Measurements from ENCODE around the gene ARHGAP24. TPM values are rescaled to one million over a fixed set of nuclear protein-coding genes. Genes with fewer than 3 reads are reported as not detected.
"Not testable (repeated sequence)": the region's sequence is repeated elsewhere in the genome, so short reads cannot be mapped to it uniquely, and the experiment has no call there.

The ARHGAP24 gene
- total RNA-seq, 2 experiments from 2014 or later = not detected

DNA sequence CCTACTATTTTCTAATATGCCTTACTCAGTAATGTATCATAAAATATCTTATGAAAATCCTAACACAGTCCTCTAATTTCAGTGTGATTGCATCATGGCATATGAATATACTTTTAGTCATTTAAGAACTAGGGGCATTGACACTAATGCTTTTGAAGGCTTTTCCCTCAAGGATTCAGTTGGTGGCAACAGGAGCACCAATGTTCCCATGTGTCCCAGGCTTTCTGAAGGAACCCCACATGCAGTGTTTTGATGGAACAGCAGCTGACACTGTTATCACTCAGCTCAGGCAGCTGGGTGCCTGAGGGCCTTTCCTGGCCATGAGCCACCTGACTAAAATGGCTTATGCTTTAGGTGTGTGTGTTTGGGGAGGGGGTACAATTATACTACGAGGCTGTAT is 348.3 kb downstream of the ARHGAP24 start:
- H3K27me3 Mint-ChIP-seq = no peaks in the 10 kb centered on the region
- H3K27ac Mint-ChIP-seq = no peak overlapping the region
- no peak for DNase-seq
- POLR2A ChIA-PET = no interaction called here
- no peaks in the 10 kb centered on the region for H3K36me3 Mint-ChIP-seq
- intact Hi-C loops (cut with micrococcal nuclease) = no loop called here
- peaks cover 3% of the 10 kb centered on the region for H3K9me3 Mint-ChIP-seq
- CTCF ChIA-PET = no interaction called here
- no peaks in the 10 kb centered on the region for H3K4me1 Mint-ChIP-seq (ENCODE audit: low read depth)
- no peak overlapping the region for H3K4me3 Mint-ChIP-seq

DNA sequence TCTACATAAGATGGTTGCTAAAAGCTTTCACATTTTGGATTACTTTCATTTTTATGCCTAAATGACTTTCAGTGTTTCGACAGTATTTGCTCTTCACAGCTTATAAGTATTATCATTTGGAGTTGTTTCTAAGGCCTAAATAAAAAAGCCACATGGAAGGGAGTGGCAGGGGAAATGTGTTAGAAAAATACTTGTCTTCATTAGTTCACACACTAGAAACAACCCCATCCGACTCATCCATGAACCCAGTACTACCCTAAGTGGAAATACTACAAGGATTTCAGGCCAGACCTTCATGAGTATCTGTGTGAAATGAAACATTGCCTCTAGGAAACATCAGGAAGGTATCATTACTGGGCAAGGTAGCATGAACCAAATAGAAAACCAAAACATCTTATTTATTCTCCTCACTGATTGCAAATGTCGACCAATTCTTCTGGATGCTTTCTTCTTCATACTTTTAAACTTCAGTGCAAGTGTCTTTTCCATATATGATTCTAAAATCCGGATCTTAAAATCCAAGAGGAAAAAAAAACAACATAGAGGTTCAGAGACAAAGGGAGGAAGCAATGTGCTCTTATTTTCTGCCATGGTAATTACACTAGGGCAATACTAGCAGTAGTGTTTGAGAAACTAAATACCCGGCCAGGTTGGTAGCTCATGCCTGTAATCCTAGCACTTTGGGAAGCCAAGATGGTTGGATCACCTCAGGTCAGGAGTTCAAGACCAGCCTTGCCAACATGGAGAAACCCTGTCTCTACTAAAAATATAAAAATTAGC is 349.4 kb downstream of the ARHGAP24 start:
- Mint-ChIP-seq H3K36me3 (no peaks in the 10 kb centered on the region), H3K9me3 (peaks cover 3% of the 10 kb centered on the region), H3K27ac (no peak overlapping the region), H3K27me3 (no peaks in the 10 kb centered on the region), H3K4me3 (no peak overlapping the region), H3K4me1 (ENCODE audit: low read depth) (no peaks in the 10 kb centered on the region)
- POLR2A ChIA-PET = no interaction called here
- intact Hi-C loops (cut with micrococcal nuclease) = no loop called here
- CTCF ChIA-PET = no interaction called here
- no peak for DNase-seq

DNA sequence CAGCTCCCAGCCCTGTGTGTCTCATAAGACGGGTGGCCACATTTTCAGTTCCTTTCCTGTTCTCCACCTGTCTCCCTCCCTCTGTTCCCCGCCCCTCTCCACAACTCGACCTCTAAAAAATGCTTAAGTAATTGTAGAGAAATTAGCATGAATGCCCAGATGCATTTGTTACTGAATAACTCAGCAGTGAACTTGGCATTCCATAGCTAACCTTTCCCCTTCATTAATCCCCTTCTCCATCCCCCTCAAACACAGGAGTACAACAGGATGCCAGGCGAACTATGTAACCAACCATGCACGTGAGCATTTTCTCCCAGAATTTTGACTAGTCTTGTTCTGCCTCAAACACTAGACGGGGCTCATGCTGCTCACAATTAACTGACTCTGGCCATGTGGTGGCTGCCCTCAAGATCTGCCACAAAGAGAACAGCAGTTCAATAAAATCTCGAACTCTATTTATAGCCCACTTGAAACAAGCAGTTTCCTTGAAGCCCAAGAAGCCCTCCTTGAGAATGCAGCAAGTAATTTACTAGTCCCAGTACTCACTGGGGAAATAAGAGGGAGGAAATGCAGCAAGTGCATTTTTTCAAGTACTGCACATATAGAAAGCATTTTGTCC is 351.2 kb downstream of the ARHGAP24 start:
- no peaks in the 10 kb centered on the region for H3K9me3 Mint-ChIP-seq

DNA sequence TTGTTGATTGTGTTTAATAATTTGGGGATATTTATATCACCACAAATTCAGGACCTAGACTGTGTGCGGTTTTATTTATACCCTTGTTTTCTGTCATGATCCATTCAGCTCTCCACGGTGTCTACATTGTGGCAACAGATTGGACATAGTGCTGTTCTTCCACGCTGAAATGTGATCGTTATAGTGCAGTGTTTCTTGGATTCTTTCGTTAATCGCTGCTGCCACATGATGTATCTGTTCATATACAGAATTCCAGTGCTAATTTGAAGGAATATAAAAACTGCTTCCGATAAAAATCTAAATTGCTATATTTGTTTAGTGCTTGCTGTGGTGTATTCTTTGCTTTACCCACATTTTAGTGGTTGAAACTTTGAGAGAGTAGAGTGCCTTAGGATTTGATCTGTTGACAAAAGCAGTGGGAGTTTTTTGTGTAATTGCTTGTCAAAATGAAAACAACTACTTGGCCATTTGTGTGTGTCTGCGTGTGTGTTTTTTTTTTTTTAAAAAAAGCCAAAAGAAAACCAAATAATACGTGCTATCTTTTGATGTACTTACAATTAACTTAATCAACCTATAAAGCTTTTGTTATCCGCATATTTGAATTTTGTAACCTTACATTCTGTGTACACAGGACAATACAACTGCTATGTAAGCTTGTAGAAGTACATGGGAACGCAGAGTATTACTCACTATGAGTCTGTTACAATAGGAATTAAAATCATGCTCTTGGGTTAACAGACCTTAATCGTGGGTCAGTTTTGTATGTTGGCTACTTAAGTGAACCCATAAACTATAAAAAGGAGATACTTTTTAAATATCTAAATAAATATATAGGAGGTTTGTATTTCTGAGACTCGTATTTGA is 353.3 kb downstream of the ARHGAP24 start:
- no peaks in the 10 kb centered on the region for H3K9me3 Mint-ChIP-seq
- intact Hi-C loops (cut with micrococcal nuclease) = no loop called here
- DNase-seq = no peak
- H3K36me3 Mint-ChIP-seq = no peaks in the 10 kb centered on the region
- no peaks in the 10 kb centered on the region for H3K4me1 Mint-ChIP-seq (ENCODE audit: low read depth)
- ChIA-PET POLR2A (no interaction called here), CTCF (no interaction called here)
- no peaks in the 10 kb centered on the region for H3K27me3 Mint-ChIP-seq
- no peak overlapping the region for H3K4me3 Mint-ChIP-seq
- H3K27ac Mint-ChIP-seq = no peak overlapping the region

More for the DNA sequence above, 351.2 kb downstream of the ARHGAP24 start:
- Mint-ChIP-seq H3K27ac (no peak overlapping the region), H3K27me3 (no peaks in the 10 kb centered on the region), H3K36me3 (no peaks in the 10 kb centered on the region), H3K4me3 (no peak overlapping the region), H3K4me1 (ENCODE audit: low read depth) (no peaks in the 10 kb centered on the region)
- no peak for DNase-seq
- CTCF ChIA-PET = no interaction called here
- POLR2A ChIA-PET = no interaction called here
- intact Hi-C loops (cut with micrococcal nuclease) = no loop called here

DNA sequence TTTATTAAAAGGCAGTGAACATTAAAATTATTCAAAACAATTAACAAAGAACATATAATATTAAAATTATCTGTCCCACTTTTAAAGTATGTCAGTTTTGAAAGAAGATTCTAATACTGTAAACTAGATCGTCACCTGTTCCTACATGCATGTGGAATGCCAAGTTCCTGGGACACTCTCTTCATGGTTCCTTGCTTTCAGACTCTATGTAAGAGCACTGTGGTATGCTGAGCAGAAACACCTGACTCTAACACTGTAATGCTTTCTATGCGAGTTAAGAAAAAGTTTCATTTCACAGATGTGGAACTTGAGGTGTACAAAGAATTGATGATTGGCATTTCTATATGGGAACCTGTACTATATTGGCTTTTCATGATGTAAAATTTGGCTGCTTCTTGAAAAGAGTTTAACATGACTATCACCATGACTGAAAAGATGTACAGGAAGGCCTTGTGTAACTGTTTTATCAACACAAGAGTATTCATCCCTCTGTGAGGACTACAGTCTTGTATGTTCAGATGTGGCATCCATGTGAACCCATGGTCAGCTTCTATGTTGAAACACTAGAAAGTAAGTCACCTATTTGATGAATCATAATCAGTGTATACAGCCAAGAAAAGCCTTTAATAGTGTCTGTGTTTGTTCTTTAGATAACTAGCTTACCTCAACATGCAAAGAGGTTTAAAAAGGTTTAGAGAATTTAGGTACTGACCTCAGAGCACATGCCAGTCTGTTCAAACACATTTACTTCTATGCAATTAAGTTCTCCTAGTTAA is 354.5 kb downstream of the ARHGAP24 start:
- CTCF ChIA-PET = no interaction called here
- no peak overlapping the region for H3K4me3 Mint-ChIP-seq
- no peaks in the 10 kb centered on the region for H3K9me3 Mint-ChIP-seq
- no peak overlapping the region for H3K27ac Mint-ChIP-seq
- H3K36me3 Mint-ChIP-seq = no peaks in the 10 kb centered on the region
- H3K27me3 Mint-ChIP-seq = no peaks in the 10 kb centered on the region
- intact Hi-C loops (cut with micrococcal nuclease) = no loop called here
- POLR2A ChIA-PET = no interaction called here
- no peak for DNase-seq
- H3K4me1 Mint-ChIP-seq (ENCODE audit: low read depth) = no peaks in the 10 kb centered on the region

DNA sequence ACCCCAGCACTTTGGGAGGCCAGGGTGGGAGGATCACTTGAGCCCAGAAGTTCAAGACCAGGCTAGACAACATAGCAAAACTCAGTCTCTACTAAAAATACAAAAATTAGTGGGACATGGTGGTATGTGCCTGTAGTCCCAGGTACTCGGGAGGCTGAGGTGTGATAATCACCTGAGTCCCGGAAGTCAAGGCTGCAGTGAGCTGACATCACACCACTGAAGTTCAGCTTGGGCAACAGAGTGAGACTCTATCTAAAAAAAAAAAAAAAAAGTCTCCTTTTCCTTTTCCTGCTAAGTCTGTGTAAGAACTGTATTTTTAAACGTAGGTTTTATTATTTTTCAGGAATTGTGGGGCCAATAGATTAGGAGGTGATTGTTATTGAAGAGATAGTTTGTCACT is 356.7 kb downstream of the ARHGAP24 start:
- H3K9me3 Mint-ChIP-seq = no peaks in the 10 kb centered on the region
- H3K27me3 Mint-ChIP-seq = no peaks in the 10 kb centered on the region
- CTCF ChIA-PET = no interaction called here
- no peak overlapping the region for H3K4me3 Mint-ChIP-seq
- no peak for DNase-seq
- POLR2A ChIA-PET = no interaction called here
- no peaks in the 10 kb centered on the region for H3K4me1 Mint-ChIP-seq (ENCODE audit: low read depth)
- no peak overlapping the region for H3K27ac Mint-ChIP-seq
- intact Hi-C loops (cut with micrococcal nuclease) = no loop called here
- no peaks in the 10 kb centered on the region for H3K36me3 Mint-ChIP-seq

DNA sequence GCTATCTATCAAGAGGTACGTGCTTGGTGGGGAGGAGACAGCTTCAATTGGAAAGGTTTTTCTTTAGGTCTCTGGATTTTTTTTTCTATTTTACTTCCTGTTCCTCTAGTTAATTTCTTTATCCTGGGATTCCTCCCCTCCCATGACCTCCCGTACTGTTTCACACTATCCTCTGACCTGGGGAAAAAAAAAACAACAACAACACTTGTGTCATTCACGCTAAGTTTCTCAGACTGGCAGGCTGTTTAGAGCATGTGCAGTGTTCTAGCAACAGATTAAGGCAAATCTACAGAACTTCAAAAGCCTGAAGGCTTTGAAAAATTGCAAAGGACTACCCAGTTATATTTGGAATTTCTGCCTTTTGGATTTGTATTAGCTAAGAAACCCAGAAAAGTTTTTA is 358.4 kb downstream of the ARHGAP24 start:
- Mint-ChIP-seq H3K27me3 (no peaks in the 10 kb centered on the region), H3K36me3 (no peaks in the 10 kb centered on the region), H3K27ac (no peak overlapping the region), H3K9me3 (no peaks in the 10 kb centered on the region), H3K4me1 (ENCODE audit: low read depth) (no peaks in the 10 kb centered on the region), H3K4me3 (no peak overlapping the region)
- ChIA-PET CTCF (no interaction called here), POLR2A (no interaction called here)
- no peak for DNase-seq
- intact Hi-C loops (cut with micrococcal nuclease) = no loop called here

DNA sequence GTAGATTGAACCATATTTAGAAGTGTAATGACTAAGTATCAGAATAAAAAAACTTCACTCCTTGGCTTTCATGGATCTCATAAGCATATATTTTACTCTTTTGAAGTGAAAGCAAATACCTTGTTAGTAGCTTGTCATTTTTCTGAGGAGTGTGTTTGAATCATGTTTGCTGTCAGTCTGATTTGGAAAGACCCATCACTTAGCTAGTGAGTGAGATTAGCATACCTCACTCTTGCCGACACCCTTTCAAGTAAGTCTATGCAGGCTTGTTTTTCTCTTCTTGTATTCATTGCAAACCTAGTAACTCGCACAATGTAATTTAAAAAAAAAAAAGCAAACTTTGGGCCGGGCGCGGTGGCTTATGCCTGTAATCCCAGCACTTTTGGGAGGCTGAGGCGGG is 360.0 kb downstream of the ARHGAP24 start:
- no peak overlapping the region for H3K27ac Mint-ChIP-seq
- no peaks in the 10 kb centered on the region for H3K9me3 Mint-ChIP-seq
- H3K4me3 Mint-ChIP-seq = no peak overlapping the region
- CTCF ChIA-PET = no interaction called here
- no peaks in the 10 kb centered on the region for H3K4me1 Mint-ChIP-seq (ENCODE audit: low read depth)
- intact Hi-C loops (cut with micrococcal nuclease) = no loop called here
- DNase-seq = no peak
- no peaks in the 10 kb centered on the region for H3K36me3 Mint-ChIP-seq
- H3K27me3 Mint-ChIP-seq = no peaks in the 10 kb centered on the region
- POLR2A ChIA-PET = no interaction called here

DNA sequence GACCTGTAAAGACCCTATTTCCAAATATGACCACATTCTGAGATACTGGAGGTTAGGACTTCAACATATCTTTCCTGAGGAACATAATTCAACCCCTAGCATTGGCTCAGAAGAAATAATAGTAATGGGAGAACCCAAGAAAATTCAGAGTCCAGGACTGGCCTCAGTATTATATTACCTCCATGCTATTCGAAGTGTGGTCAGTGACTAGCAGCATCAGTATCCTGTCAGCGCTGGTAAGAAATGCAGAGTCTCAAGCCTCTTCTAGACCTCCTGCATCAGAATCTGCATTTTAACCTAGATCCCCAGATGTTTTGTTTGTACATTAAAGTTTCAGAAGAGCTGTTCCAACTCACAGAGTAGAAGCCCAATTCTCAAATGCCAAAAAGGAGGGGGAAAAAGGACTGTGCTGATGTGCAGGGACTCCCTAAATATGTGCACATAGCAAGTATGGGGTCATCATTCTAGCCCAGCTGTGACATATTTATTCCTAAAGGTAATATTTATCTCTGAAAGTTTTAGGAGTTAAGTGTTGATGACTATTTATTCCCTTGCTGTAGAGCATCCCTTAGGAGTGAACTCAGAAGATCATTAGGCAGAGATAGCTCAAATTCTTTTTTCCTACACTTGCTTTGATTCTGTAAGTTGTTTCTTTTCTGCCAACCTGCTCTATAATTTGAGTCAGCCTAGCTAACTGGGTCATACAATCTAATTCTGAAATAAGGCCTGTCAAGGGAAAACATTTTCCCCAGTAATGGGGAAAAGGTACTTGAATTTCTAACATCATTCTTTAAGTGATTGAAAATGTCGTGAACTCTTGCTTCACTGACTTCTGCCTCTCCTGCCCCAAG is 361.9 kb downstream of the ARHGAP24 start:
- no peak overlapping the region for H3K27ac Mint-ChIP-seq
- H3K36me3 Mint-ChIP-seq = no peaks in the 10 kb centered on the region
- H3K27me3 Mint-ChIP-seq = no peaks in the 10 kb centered on the region
- intact Hi-C loops (cut with micrococcal nuclease) = no loop called here
- no peaks in the 10 kb centered on the region for H3K9me3 Mint-ChIP-seq
- no peak for DNase-seq
- H3K4me3 Mint-ChIP-seq = no peak overlapping the region
- ChIA-PET POLR2A (no interaction called here), CTCF (no interaction called here)
- H3K4me1 Mint-ChIP-seq (ENCODE audit: low read depth) = no peaks in the 10 kb centered on the region

DNA sequence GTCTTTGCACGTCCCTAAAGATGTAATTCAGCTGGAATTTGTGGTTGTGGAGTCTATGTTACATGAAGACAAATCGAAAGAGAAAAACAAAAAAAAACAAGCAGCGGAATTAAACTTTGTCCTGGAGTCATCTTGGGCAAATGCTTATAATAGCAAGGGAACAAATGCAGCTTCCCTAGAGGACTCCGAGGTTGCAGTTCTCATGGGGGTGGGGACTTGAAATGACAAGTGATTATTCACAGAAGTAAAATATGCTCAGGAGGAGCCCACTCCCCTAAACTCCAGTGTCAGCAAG is 362.4 kb downstream of the ARHGAP24 start:
- POLR2A ChIA-PET = no interaction called here
- CTCF ChIA-PET = no interaction called here
- no peak overlapping the region for H3K4me3 Mint-ChIP-seq
- no peak overlapping the region for H3K27ac Mint-ChIP-seq
- no peaks in the 10 kb centered on the region for H3K4me1 Mint-ChIP-seq (ENCODE audit: low read depth)
- intact Hi-C loops (cut with micrococcal nuclease) = no loop called here
- no peaks in the 10 kb centered on the region for H3K27me3 Mint-ChIP-seq
- H3K36me3 Mint-ChIP-seq = no peaks in the 10 kb centered on the region
- no peak for DNase-seq
- no peaks in the 10 kb centered on the region for H3K9me3 Mint-ChIP-seq

DNA sequence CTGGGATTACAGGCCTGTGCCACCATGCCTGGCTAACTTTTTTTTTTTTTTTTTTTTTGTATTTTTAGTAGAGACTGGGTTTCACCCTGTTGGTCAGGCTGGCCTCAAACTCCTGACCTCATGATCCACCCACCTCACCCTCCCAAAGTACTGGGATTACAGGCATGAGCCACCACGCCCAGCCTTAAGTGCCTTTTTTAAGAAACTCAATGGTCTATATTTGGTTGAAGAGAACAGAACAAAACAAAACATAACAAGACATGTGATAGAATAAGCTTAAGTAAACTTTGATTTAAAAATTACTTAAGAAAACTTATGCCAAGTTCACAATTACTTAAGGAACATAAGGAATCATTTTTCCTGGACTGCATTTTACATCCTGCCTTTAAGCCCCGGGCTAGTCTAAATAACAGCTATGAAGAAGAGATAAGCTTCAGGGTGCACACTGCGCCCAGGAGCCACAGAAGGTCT is 365.1 kb downstream of the ARHGAP24 start:
- H3K27me3 Mint-ChIP-seq; H3K4me1 Mint-ChIP-seq (ENCODE audit: low read depth); H3K4me3 Mint-ChIP-seq; H3K9me3 Mint-ChIP-seq; POLR2A ChIA-PET; DNase-seq; intact Hi-C loops (cut with micrococcal nuclease); CTCF ChIA-PET; H3K27ac Mint-ChIP-seq; H3K36me3 Mint-ChIP-seq: not testable (repeated sequence)

DNA sequence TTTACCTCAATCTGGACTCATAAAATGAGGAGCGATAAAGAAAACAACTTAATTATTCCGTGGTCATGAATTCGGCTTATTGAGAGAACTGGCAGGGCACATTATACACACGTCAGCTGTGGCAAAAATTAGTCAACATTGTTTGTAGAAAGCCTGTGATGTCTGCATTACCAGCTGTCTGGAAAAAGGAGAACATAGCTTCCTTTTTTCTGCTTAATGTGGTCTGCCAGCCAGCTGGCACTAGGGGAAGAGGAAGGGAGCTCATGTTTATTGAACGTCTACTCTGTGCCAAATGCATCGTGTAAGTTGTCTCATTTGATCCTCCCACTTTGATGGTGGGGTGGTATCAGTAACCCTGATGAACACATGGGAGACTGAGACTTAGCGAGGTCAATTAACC is 367.6 kb downstream of the ARHGAP24 start:
- no peak overlapping the region for H3K4me3 Mint-ChIP-seq
- intact Hi-C loops (cut with micrococcal nuclease) = no loop called here
- DNase-seq = no peak
- CTCF ChIA-PET = no interaction called here
- no peaks in the 10 kb centered on the region for H3K36me3 Mint-ChIP-seq
- no peak overlapping the region for H3K27ac Mint-ChIP-seq
- H3K27me3 Mint-ChIP-seq = no peaks in the 10 kb centered on the region
- POLR2A ChIA-PET = no interaction called here
- no peaks in the 10 kb centered on the region for H3K4me1 Mint-ChIP-seq (ENCODE audit: low read depth)
- peaks cover 2% of the 10 kb centered on the region for H3K9me3 Mint-ChIP-seq
